Ectodermal cell (in vitro differentiated cells): ENCODE data around the gene NOL12.
A peak's percentile ranks its signal among the peaks of the same experiment; 100 is the strongest.

Experiments
- H3K27ac ChIP-seq: 2 replicates; pipeline ENCODE4 v1.7.0; 2013; ENCODE audit warnings: mild to moderate bottlenecking, low read depth, low read length; ENCODE audit not compliant: insufficient read depth, poor library complexity, severe bottlenecking
- H3K27me3 ChIP-seq: 2 replicates; pipeline ENCODE4 v1.7.0; 2013; ENCODE audit warnings: mild to moderate bottlenecking, low read length; ENCODE audit not compliant: insufficient read depth, control insufficient read depth, poor library complexity, severe bottlenecking
- H3K36me3 ChIP-seq: one replicate; pipeline ENCODE4 v1.7.0; 2013; ENCODE audit warnings: low read length; ENCODE audit not compliant: control insufficient read depth, insufficient read depth
- H3K4me1 ChIP-seq: one replicate; pipeline ENCODE4 v1.7.0; 2013; ENCODE audit warnings: low read length; ENCODE audit not compliant: control insufficient read depth, insufficient read depth
- H3K4me3 ChIP-seq: 2 replicates; pipeline ENCODE4 v1.7.0; 2013; ENCODE audit warnings: low read depth, low read length, control low read depth; ENCODE audit not compliant: insufficient read depth
- H3K9me3 ChIP-seq: 2 replicates; pipeline ENCODE4 v1.7.0; 2013; ENCODE audit warnings: mild to moderate bottlenecking, low read length, moderate library complexity; ENCODE audit not compliant: control insufficient read depth
- WGBS, 2 experiments: methylation state at CpG; one replicate each; pipeline ENCODE4 v1.1.7; 2013; ENCODE audit warnings: missing lambda C conversion rate in 2 of 2; 5-methylcytosine and 5-hydroxymethylcytosine counted together

The NOL12 gene

GRCh38 chr22:37659897-37660708, 26.0 kb upstream of the NOL12 start:
- H3K4me1 ChIP-seq, result peaks cover 23% of the 10 kb centered on the region
- no peak overlapping the region for H3K27ac ChIP-seq
- H3K9me3 ChIP-seq, result no peaks in the 10 kb centered on the region
- 86 to 87% methylated on average over 14 of the region's 14 CpGs for WGBS, 2 experiments
- H3K27me3 ChIP-seq, result no peaks in the 10 kb centered on the region
- peak overlapping the region; percentile 88 for H3K4me3 ChIP-seq
- no peaks in the 10 kb centered on the region for H3K36me3 ChIP-seq

GRCh38 chr22:37660709-37661045, 25.5 kb upstream of the NOL12 start:
- Histone ChIP-seq H3K36me3 (peaks cover under 1% of the 10 kb centered on the region), H3K4me3 (no peak overlapping the region), H3K27ac (no peak overlapping the region)

GRCh38 chr22:37661160-37661924, 24.8 kb upstream of the NOL12 start:
- WGBS, 2 experiments, result 87 to 88% methylated on average over 12 of the region's 12 CpGs
- Histone ChIP-seq H3K9me3 (no peaks in the 10 kb centered on the region), H3K4me1 (peaks cover 23% of the 10 kb centered on the region), H3K27me3 (no peaks in the 10 kb centered on the region), H3K27ac (peak overlapping the region; percentile 6), H3K36me3 (peaks cover 8% of the 10 kb centered on the region), H3K4me3 (no peak overlapping the region)

More at GRCh38 chr22:37660709-37661045, 25.5 kb upstream of the NOL12 start:
- H3K9me3 ChIP-seq, result no peaks in the 10 kb centered on the region
- peaks cover 23% of the 10 kb centered on the region for H3K4me1 ChIP-seq
- WGBS, 2 experiments, result 91 to 94% methylated on average over 2 of the region's 2 CpGs
- no peaks in the 10 kb centered on the region for H3K27me3 ChIP-seq

GRCh38 chr22:37662039-37662438, 24.1 kb upstream of the NOL12 start:
- Histone ChIP-seq H3K36me3 (peaks cover 8% of the 10 kb centered on the region), H3K4me3 (no peak overlapping the region), H3K27me3 (no peaks in the 10 kb centered on the region), H3K9me3 (no peaks in the 10 kb centered on the region), H3K27ac (no peak overlapping the region), H3K4me1 (peaks cover 23% of the 10 kb centered on the region)
- 91 to 95% methylated on average over 5 of the region's 5 CpGs for WGBS, 2 experiments

- Histone ChIP-seq H3K27me3 (no peaks in the 10 kb centered on the region), H3K36me3 (peaks cover 8% of the 10 kb centered on the region), H3K27ac (no peak overlapping the region), H3K4me3 (no peak overlapping the region), H3K4me1 (peaks cover 23% of the 10 kb centered on the region), H3K9me3 (no peaks in the 10 kb centered on the region)
- 94 to 95% methylated on average over 16 of the region's 16 CpGs for WGBS, 2 experiments
These were observed 22.5 kb upstream of the NOL12 start for GRCh38 chr22:37663521-37664140.

GRCh38 chr22:37664249-37665101, 21.7 kb upstream of the NOL12 start:
- 91 to 92% methylated on average over 16 of the region's 16 CpGs for WGBS, 2 experiments

GRCh38 chr22:37665487-37665886, 20.7 kb upstream of the NOL12 start:
- Histone ChIP-seq H3K4me1 (peaks cover 10% of the 10 kb centered on the region), H3K36me3 (peaks cover 8% of the 10 kb centered on the region), H3K27me3 (no peaks in the 10 kb centered on the region), H3K9me3 (no peaks in the 10 kb centered on the region), H3K27ac (no peak overlapping the region), H3K4me3 (no peak overlapping the region)
- WGBS, 2 experiments, result 94 to 95% methylated on average over 24 of the region's 24 CpGs

More at GRCh38 chr22:37664249-37665101, 21.7 kb upstream of the NOL12 start:
- Histone ChIP-seq H3K27ac (no peak overlapping the region), H3K9me3 (no peaks in the 10 kb centered on the region), H3K4me3 (no peak overlapping the region), H3K27me3 (no peaks in the 10 kb centered on the region), H3K4me1 (peaks cover 20% of the 10 kb centered on the region), H3K36me3 (peaks cover 8% of the 10 kb centered on the region)

GRCh38 chr22:37669586-37669985, 16.6 kb upstream of the NOL12 start:
- 93 to 96% methylated on average over 6 of the region's 6 CpGs for WGBS, 2 experiments
- Histone ChIP-seq H3K4me3 (no peak overlapping the region), H3K27ac (no peak overlapping the region), H3K4me1 (no peaks in the 10 kb centered on the region), H3K9me3 (no peaks in the 10 kb centered on the region), H3K27me3 (no peaks in the 10 kb centered on the region), H3K36me3 (peaks cover 8% of the 10 kb centered on the region)

- peaks cover 5% of the 10 kb centered on the region for H3K4me1 ChIP-seq
- peaks cover 17% of the 10 kb centered on the region for H3K27me3 ChIP-seq
- H3K27ac ChIP-seq, result no peak overlapping the region
- no peaks in the 10 kb centered on the region for H3K36me3 ChIP-seq
- no peaks in the 10 kb centered on the region for H3K9me3 ChIP-seq
- 90 to 91% methylated on average over 15 of the region's 15 CpGs for WGBS, 2 experiments
- no peak overlapping the region for H3K4me3 ChIP-seq
These were observed 13.8 kb upstream of the NOL12 start for GRCh38 chr22:37672206-37672919.
